Dermis microvascular lymphatic vessel endothelial cell (primary cell): ENCODE results near the gene COX7A2L. TPM values are rescaled to one million over a fixed set of nuclear protein-coding genes. Genes with fewer than 3 reads are reported as not detected.
A peak's percentile ranks its signal among the peaks of the same experiment; 100 is the strongest.
"Not testable (repeated sequence)": the region's sequence is repeated elsewhere in the genome, so short reads cannot be mapped to it uniquely, and the experiment has no call there.

Experiments
- DNase-seq, 2 donors: peaks; one replicate each; pipeline versions ENCODE4 v3.0.0 to v3.0.0-alpha.2; 2010; ENCODE audit warnings: low read depth in 2 of 2
- total RNA-seq: library from RNA; depleted of rRNA; stranded (reverse); fragments of >200 nt; gene quantifications from 2 replicates; pipeline ENCODE4 v1.2.1, GENCODE V29; 2014

Gene COX7A2L
- total RNA-seq, 1 donor from 2014 or later: 148 TPM

- no peak for DNase-seq
Observed at GRCh38 chr2:42340045-42340937, 20.7 kb downstream of the COX7A2L start.

GRCh38 chr2:42339191-42339912 lies 21.7 kb downstream of the COX7A2L start:
- no peak for DNase-seq

GRCh38 chr2:42338567-42339190 lies 22.3 kb downstream of the COX7A2L start:
- no peak for DNase-seq

GRCh38 chr2:42337846-42338566 lies 23.0 kb downstream of the COX7A2L start:
- DNase-seq: no peak

GRCh38 chr2:42337356-42337820 lies 23.6 kb downstream of the COX7A2L start:
- no peak for DNase-seq

GRCh38 chr2:42336361-42336965 lies 24.6 kb downstream of the COX7A2L start:
- DNase-seq: no peak

- DNase-seq: no peak
Observed at GRCh38 chr2:42335514-42336104, 25.4 kb downstream of the COX7A2L start.

- DNase-seq: not testable (repeated sequence)
Observed at GRCh38 chr2:42334865-42335264, 26.2 kb downstream of the COX7A2L start.

- DNase-seq: no peak
Observed at GRCh38 chr2:42334220-42334619, 26.8 kb downstream of the COX7A2L start.

- no peak for DNase-seq
Observed at GRCh38 chr2:42333579-42333978, 27.4 kb downstream of the COX7A2L start.

GRCh38 chr2:42332575-42332974 lies 28.4 kb downstream of the COX7A2L start:
- no peak for DNase-seq

- DNase-seq: no peak
Observed at GRCh38 chr2:42331569-42332284, 29.3 kb downstream of the COX7A2L start.

- no peak for DNase-seq
Observed at GRCh38 chr2:42329736-42330135, 31.3 kb downstream of the COX7A2L start.

GRCh38 chr2:42328923-42329322 lies 32.1 kb downstream of the COX7A2L start:
- no peak for DNase-seq

GRCh38 chr2:42328148-42328833 lies 32.7 kb downstream of the COX7A2L start:
- DNase-seq: peak; percentile 39 to 59

- no peak for DNase-seq
Observed at GRCh38 chr2:42327125-42327524, 33.9 kb downstream of the COX7A2L start.

- no peak for DNase-seq
Observed at GRCh38 chr2:42325609-42326008, 35.4 kb downstream of the COX7A2L start.

GRCh38 chr2:42324949-42325348 lies 36.1 kb downstream of the COX7A2L start:
- no peak for DNase-seq

- DNase-seq: no peak
Observed at GRCh38 chr2:42324244-42324643, 36.8 kb downstream of the COX7A2L start.
